Vagina (tissue), 2 donors: ENCODE data around the gene SMIM20. TPM values are rescaled to one million over a fixed set of nuclear protein-coding genes. Genes with fewer than 3 reads are reported as not detected.

Experiments used
- DNase-seq, 2 donors: peaks; one replicate each; pipeline ENCODE4 v3.0.0-alpha.2; 2017; ENCODE audit errors: extremely low spot score in 2 of 2
- H3K27ac ChIP-seq: fragments of 200-600 bp; sonication (generic); one replicate; pipeline ENCODE4 v1.5.1; 2019
- H3K27me3 ChIP-seq: fragments of 200-600 bp; sonication (generic); one replicate; pipeline ENCODE4 v1.5.1; 2019
- H3K36me3 ChIP-seq, 2 donors: fragments of 200-600 bp; sonication (generic); one replicate each; pipeline ENCODE4 v1.5.1; 2017 to 2019
- H3K4me1 ChIP-seq: fragments of 200-600 bp; sonication (generic); one replicate; pipeline ENCODE4 v1.5.1; 2019
- H3K4me3 ChIP-seq, 2 donors: fragments of 200-600 bp; sonication (generic); 1 replicate in 1 of 2; 2 replicates in 1 of 2; pipeline ENCODE4 v1.5.1; 2016 to 2019
- H3K9me3 ChIP-seq: fragments of 200-600 bp; sonication (generic); one replicate; pipeline ENCODE4 v1.5.1; 2019
- CTCF ChIP-seq, 3 experiments: fragments of 450-650 bp in 2 of 3; fragments of 200-600 bp in 1 of 3; sonication (generic) in 1 of 3; IDR thresholded peaks; one replicate each; pipeline ENCODE4 v1.5.1; 2017 to 2019; ENCODE audit warnings: antibody characterized with exemption in 3 of 3, mild to moderate bottlenecking in 2 of 3, moderate library complexity in 2 of 3
- POLR2A ChIP-seq, 2 donors: fragments of 450-650 bp; IDR thresholded peaks; one replicate each; pipeline ENCODE4 v1.6.1; 2017; ENCODE audit warnings: antibody characterized with exemption in 2 of 2, mild to moderate bottlenecking in 2 of 2, moderate library complexity in 2 of 2
- POLR2AphosphoS5 ChIP-seq, 2 donors: sonication (generic); formaldehyde crosslinking; IDR thresholded peaks; one replicate each; pipeline ENCODE4 v1.9.0; 2017; ENCODE audit warnings: antibody characterized with exemption in 2 of 2, mild to moderate bottlenecking in 2 of 2, low read depth in 1 of 2; ENCODE audit not compliant: insufficient read depth in 1 of 2
- intact Hi-C: fragments of 100-400 bp; cut with DNase I; formaldehyde crosslinking; loops from one replicate; pipeline ENCODE4 v1.15.1; 2023
- total RNA-seq: library from RNA; depleted of rRNA; stranded (reverse); fragments of >200 nt; gene quantifications from one replicate; pipeline ENCODE4 v1.2.3, GENCODE V29; 2016

SMIM20 gene
- total RNA-seq, 1 donor from 2014 or later, result 12.8 TPM

- intact Hi-C loops, result no loop called here
- H3K27ac ChIP-seq, result no peak overlapping the region
These were observed 41.0 kb upstream of the SMIM20 start for GRCh38 chr4:25872851-25873631.

GRCh38 chr4:25873632-25874129 lies 40.3 kb upstream of the SMIM20 start:
- Histone ChIP-seq H3K9me3 (no peaks in the 10 kb centered on the region), H3K27me3 (no peaks in the 10 kb centered on the region), H3K4me1 (no peaks in the 10 kb centered on the region), H3K27ac (no peak overlapping the region), H3K4me3 (no peak overlapping the region), H3K36me3 (no peaks in the 10 kb centered on the region)
- DNase-seq, result no peak
- TF ChIP-seq POLR2AphosphoS5 (IDR thresholded peaks at IDR 0.05; ENCODE audit: insufficient read depth in 1 of 2, low read depth in 1 of 2) (no peak), CTCF (IDR thresholded peaks at IDR 0.05) (no peak), POLR2A (IDR thresholded peaks at IDR 0.05) (no peak)
- intact Hi-C loops, result no loop called here

More at GRCh38 chr4:25872851-25873631, 41.0 kb upstream of the SMIM20 start:
- TF ChIP-seq POLR2AphosphoS5 (IDR thresholded peaks at IDR 0.05; ENCODE audit: insufficient read depth in 1 of 2, low read depth in 1 of 2) (no peak), POLR2A (IDR thresholded peaks at IDR 0.05) (no peak), CTCF (IDR thresholded peaks at IDR 0.05) (no peak)
- no peak overlapping the region for H3K4me3 ChIP-seq
- H3K36me3 ChIP-seq, result no peaks in the 10 kb centered on the region
- DNase-seq, result no peak
- no peaks in the 10 kb centered on the region for H3K27me3 ChIP-seq
- no peaks in the 10 kb centered on the region for H3K4me1 ChIP-seq
- H3K9me3 ChIP-seq, result no peaks in the 10 kb centered on the region

- H3K9me3 ChIP-seq, result no peaks in the 10 kb centered on the region
- no peaks in the 10 kb centered on the region for H3K27me3 ChIP-seq
- H3K36me3 ChIP-seq, result no peaks in the 10 kb centered on the region
- TF ChIP-seq POLR2AphosphoS5 (IDR thresholded peaks at IDR 0.05; ENCODE audit: insufficient read depth in 1 of 2, low read depth in 1 of 2), result no peak
- no peak for TF ChIP-seq POLR2A (IDR thresholded peaks at IDR 0.05)
- no peak for TF ChIP-seq CTCF (IDR thresholded peaks at IDR 0.05)
- DNase-seq, result no peak
- no peak overlapping the region for H3K27ac ChIP-seq
- no peak overlapping the region for H3K4me3 ChIP-seq
- intact Hi-C loops, result no loop called here
- H3K4me1 ChIP-seq, result no peaks in the 10 kb centered on the region
These were observed 39.4 kb upstream of the SMIM20 start for GRCh38 chr4:25874655-25875054.

- TF ChIP-seq POLR2A (IDR thresholded peaks at IDR 0.05) (no peak), POLR2AphosphoS5 (IDR thresholded peaks at IDR 0.05; ENCODE audit: insufficient read depth in 1 of 2, low read depth in 1 of 2) (no peak), CTCF (IDR thresholded peaks at IDR 0.05) (no peak)
- H3K4me3 ChIP-seq, result no peak overlapping the region
- H3K4me1 ChIP-seq, result no peaks in the 10 kb centered on the region
- intact Hi-C loops, result no loop called here
- no peak overlapping the region for H3K27ac ChIP-seq
- DNase-seq, result no peak
- no peaks in the 10 kb centered on the region for H3K27me3 ChIP-seq
- no peaks in the 10 kb centered on the region for H3K36me3 ChIP-seq
- H3K9me3 ChIP-seq, result no peaks in the 10 kb centered on the region
These were observed 38.7 kb upstream of the SMIM20 start for GRCh38 chr4:25875281-25875745.

GRCh38 chr4:25878676-25879075 lies 35.3 kb upstream of the SMIM20 start:
- DNase-seq, result no peak
- no peaks in the 10 kb centered on the region for H3K27me3 ChIP-seq
- no peaks in the 10 kb centered on the region for H3K36me3 ChIP-seq
- H3K4me1 ChIP-seq, result no peaks in the 10 kb centered on the region
- no peak overlapping the region for H3K4me3 ChIP-seq
- no peak for TF ChIP-seq CTCF (IDR thresholded peaks at IDR 0.05)
- no peak overlapping the region for H3K27ac ChIP-seq
- H3K9me3 ChIP-seq, result no peaks in the 10 kb centered on the region
- intact Hi-C loops, result no loop called here
